HG03175 (cell line): Measurements from ENCODE around the gene PABPN1L.

Experiments
- ATAC-seq: cut with Tn5 transposase; IDR thresholded peaks from one replicate; pipeline ENCODE4 v1.9.1; 2021; ENCODE audit warnings: mild to moderate bottlenecking, moderate library complexity; ENCODE audit not compliant: unreplicated experiment

The PABPN1L gene, protein sequence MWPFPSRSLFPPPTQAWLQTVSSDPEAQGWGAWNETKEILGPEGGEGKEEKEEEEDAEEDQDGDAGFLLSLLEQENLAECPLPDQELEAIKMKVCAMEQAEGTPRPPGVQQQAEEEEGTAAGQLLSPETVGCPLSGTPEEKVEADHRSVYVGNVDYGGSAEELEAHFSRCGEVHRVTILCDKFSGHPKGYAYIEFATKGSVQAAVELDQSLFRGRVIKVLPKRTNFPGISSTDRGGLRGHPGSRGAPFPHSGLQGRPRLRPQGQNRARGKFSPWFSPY

DNA sequence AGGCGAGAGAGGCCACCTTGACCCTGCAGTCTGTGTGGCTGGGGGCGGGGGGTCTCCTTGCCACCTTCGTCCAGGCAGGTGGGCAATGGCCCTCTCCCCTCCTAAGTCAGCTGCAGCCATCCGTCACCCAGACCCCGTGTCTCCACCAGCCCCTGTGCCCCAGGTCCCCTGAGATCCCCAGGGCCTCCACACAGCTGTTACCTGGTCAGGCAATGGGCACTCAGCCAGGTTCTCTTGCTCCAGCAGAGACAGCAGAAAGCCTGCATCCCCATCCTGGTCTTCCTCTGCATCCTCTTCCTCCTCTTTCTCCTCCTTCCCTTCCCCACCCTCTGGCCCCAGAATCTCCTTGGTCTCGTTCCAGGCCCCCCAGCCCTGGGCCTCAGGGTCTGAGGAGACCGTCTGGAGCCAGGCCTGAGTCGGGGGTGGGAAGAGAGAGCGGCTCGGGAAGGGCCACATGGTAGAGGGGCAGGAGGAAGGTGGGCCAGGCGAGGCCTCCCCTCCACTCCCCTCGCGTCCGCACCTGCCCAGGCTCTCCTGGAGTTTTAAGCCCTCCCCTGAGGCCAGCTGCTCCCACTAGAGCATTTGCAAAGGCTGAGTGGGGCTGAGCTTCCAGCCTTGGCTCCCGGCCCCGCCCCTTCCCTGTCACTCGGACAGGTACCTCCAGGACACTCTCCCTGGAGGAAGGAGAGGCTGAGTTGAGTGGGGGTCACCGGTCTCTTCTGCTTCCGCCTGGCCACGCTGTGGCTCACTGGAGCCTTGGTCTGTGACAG is at the start of gene PABPN1L:
TSS of gene PABPN1L (minus strand) at position 510 of the 770 bp plus-strand sequence. CDS start at position 456, 54 bp downstream.
- no peak for ATAC-seq

DNA sequence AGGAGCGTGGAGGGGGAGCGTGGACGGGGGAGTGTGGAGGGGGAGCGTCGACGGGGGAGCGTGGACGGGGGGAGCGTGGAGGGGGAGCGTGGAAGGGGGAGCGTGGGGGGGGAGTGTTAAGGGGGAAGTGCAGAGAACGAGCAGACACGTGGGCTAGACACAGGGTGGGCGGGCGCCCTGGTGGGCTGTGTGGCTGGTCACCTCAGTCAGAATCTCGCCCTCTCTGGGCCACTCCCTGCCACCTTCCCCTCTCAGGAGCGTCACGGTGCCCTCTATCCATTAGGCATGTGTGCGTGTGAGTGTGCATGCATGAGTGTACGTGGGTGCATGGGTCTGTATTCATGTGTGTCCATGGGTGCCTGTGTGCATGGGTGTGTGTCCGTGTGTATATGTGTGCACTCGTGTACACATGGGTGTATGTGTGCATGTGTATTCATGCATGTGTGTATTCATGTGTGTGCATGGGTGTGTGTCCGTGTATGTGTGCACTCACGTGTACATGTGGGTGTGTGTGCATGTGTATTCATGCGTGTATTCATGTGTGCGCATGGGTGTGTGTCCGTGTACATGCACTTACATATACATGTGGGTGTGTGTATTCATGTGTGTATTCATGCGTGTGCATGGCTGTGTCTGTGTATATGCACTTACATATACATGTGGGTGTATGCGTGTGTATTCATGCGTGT is 49.3 kb upstream of the PABPN1L start:
- ATAC-seq = no peak

DNA sequence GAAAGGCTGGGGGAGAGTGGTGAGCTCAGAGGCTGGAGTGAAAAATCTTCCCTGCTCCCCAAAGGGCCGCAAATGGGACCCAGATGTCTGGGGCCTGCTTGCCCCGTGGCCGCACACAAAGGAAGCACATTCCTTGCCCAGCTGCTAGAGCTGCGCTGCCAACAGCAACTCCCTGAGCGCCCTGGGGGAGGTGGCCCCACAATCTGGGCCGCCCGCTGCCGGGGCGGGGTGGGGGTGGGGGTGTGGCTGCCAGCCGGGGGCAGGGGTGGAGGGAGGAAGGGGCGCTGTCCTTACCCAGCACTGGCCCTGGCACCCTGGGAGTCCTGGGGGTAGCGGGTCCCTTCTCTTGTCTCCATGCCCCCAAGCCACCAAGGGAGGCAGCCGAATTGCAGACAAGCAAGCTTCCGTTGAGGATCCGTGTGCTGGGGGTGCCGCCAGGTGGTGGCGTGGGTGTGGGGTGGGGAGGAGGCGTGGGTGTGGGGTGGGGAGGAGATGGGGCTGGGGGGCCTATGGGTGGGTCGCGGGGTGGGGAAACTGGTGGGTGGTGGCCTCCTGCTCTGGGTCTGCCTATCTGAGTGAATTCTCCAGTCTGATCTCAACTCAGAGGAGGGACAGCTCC is 48.4 kb upstream of the PABPN1L start:
- no peak for ATAC-seq

DNA sequence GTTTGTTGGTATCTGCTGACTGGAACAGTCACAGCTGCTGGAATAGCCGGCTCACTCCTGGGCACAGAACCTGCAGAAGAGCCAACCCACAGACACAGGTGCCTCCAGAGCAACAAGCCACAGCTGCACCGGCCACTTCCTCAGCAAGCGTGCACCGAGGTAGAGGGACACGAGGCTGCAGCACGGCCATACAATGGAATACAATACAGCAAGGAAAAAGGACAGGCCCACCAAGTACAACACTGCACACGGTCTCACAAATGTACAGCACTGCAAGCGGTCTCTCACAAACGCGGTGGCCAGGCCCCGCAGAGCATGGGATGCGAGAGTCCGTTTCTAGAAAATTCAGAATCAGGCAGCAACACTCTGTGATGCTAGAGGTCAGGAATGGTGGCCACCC is 47.4 kb upstream of the PABPN1L start:
- no peak for ATAC-seq

DNA sequence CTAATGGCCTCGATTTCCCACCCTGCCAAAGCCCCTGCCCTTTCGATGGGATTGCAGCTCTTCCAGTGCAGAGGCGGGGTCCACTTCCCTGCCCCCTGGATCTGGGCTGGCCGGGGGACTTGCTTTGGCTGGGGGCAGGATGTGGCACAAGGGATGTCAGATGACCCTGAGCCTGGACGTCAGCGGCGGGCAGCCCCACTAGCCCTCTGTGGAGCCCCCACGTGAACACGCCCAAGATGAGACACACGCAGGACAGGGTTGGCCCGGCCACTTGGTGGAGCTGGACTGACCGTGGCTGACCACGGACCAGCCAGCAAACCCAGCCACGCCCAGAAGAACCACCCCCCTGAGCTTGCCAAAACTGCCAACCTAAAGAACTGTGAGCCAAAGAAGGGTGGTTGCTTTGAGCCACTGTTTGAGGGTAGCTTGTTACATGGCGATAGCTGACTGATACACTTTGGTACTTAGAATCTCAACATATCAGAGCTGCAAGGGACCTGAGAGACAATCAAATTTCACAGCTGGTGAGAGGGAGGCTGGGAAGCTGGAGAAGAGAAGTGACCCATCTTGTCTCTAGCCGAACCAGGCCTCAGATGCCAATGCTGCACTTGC is 46.6 kb upstream of the PABPN1L start:
- ATAC-seq = no peak

DNA sequence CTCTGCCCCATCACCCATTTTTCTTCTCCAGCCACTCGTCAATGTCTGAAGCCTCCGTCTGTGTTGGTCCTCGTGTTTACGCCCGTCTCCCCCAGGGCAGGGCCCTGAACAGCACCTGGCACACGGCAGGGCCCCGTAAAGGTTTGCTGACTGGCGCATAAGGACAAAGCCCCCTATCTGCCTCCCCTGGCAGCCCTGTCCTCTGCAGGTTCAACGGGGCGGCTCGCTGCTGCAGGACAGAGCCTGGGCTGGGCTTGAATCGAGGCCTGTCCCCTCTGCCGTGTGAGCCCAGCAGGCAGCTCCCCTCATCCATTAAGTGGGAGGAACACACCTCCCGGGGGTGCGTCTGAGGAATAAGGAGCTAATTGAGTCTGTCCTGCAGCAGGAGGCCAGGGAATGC is 46.1 kb upstream of the PABPN1L start:
- ATAC-seq = no peak

DNA sequence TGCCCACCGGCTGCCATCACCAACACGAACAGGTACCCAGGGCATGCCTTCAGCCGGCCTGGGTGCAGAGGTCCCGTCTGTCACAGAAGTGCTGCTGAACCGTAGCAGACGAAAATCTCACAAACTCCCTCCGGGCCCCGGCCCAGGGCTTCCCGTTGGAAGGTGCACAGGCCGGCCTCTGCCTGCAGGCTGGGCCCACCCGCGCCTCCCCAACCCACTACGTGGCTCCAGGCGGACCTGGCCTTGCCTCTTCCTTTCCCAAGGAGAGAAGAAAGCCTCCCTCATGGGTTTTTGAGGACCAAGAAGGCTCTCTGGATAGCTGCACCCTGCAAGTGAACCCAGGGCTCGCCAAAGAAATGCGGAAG is 45.5 kb upstream of the PABPN1L start:
- ATAC-seq = no peak

DNA sequence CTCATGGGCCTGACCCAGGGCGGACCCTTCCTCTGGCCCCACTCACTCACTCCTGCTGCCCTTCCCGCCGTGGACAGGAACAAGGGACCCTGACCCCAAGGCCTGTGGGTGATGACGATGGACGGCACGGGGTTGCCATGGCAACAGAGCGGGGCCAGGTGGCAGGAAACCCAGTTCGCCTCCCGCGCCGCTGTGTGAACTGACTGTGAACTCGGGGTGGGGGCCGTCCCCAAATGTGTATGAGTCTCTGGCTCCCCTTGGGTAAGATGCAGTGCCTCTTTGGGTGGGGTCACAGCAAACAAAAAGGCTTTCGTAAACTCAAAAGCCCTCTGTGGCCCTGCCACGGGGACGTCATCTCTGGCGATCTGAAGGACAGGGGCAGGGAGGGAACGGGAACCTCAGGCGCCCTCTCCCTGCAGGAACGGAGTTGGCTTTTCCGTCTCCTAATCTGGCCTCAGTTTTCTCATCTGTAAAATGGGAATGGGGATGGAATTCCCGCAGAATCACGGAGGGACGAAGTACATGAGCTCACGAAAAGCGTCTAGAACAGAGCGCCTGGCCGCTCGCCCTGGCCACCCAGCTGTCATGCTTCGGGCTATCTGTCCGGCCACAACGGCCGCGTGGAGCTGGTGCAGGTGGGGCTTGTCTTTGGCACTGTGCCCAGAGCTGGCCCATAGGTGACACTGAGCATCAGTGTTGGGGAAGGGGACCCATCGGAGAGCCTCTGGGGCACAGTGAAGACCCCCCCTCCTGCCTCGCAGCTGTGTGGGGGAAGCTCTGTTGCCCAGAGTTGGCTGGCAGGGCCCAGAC is 44.9 kb upstream of the PABPN1L start:
- ATAC-seq = no peak

DNA sequence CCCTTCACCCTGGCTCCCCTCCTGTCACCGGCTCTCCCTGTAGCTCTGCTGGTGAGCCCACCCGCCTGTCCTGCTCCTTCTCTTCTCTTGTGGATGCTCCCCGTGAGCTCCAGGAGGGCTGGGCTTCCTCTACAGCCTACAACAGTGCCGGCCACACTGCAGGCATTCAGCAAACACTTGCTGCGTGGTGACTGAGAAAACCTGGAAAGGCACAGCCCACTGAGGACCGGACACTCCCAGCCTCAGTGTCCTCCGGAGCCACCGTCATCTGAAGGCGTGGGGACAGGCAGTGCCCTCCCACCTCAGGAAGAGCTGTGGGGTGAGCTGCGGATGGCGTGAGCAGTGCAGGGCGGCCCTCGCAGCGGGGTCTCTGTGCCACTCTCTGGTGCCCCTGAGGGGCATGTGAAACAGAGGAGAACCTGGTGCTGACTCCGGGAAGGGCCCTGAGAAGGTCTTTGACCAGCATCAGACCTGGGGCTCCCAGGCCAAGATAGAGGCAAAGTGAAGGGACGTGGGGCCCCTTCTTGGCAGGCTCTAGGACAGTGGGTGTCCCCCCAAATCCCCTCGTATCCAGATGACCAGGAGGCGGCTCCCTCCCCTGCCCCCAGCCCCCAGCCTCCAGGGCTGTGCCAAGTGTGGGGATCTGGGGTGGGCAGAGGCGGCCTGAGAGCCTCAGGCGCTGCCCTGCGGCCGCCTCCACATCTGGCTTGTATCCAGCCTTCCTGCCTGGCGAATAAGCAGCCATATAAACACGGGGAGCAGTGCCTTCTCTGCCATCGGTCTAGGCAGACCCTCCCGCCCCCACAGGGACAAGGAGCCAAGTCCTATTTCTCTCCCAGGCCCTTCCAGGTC is 44.0 kb upstream of the PABPN1L start:
- no peak for ATAC-seq

DNA sequence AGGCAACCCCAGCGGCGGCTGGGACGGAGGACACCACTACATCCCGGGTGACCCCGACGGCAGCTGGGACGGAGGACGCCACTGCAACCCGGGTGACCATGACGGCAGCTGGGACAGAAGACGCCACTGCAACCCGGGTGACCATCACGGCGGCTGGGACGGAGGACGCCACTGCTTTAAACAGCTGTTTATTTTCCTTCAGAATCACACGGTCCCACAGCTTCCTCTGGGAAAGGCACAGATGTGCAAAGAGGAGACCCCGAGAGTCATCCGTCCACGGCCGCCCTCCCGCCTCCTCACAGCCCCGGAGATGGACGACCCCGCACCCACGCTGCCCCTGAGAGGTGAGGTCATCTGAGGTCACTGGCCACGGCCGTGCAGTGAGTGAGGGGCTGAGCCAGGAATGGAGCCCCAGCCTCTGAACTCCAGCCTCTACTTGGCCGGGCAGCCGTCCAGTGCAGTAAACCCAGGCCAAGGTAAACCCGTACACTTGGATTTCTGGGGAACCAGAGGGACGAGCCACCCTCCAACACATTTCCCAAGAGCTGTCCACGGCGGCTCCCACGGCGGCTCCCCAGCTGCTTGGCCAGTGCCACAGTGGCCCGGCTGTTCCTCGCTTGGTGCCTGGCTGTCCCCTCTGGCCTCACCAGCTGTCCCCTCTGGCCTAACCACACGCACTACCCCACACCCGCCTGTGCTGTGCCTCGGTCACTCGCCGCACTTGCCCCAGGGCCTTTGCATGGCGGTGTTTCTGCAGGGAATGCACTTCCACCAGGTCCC is 43.2 kb upstream of the PABPN1L start:
- ATAC-seq = no peak

DNA sequence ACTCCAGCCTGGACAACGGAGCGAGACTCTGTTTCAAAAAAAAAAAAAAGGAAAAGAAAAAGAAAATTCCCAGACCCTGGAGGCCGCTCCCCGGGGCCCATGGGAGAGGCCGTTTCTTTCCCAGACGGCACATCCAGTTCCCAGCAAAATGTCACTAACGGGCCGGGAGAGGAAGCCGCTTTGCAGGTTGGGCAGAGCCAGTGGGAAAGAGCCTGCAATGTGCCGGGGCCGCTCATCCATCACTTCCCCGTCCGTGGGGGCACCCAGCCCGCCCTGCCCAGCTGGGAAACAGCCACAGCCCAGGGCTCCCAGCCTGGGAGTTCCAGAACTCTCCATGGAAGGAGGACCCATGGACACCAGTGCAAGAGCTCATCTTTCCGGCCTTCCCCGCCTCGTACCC is 41.8 kb upstream of the PABPN1L start:
- no peak for ATAC-seq

DNA sequence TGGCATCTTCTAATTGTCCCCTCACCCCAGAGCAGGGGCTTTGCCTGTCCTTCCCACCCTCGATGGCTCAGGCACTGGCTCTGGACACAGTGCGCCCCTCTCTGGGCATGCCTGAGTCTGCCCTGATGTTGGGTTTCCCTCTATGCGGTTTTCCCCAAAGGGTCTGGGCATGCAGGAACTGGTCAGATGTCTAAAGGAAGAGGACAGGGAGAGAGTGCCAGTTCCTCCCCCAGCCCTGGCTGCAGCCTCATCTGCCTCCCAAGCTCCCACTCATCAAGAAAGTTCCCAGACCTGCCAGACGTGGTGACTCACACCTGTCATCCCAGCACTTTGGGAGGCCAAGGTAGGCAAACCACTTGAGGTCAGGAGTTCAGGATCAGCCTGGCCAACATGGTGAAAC is 41.3 kb upstream of the PABPN1L start:
- ATAC-seq = no peak

DNA sequence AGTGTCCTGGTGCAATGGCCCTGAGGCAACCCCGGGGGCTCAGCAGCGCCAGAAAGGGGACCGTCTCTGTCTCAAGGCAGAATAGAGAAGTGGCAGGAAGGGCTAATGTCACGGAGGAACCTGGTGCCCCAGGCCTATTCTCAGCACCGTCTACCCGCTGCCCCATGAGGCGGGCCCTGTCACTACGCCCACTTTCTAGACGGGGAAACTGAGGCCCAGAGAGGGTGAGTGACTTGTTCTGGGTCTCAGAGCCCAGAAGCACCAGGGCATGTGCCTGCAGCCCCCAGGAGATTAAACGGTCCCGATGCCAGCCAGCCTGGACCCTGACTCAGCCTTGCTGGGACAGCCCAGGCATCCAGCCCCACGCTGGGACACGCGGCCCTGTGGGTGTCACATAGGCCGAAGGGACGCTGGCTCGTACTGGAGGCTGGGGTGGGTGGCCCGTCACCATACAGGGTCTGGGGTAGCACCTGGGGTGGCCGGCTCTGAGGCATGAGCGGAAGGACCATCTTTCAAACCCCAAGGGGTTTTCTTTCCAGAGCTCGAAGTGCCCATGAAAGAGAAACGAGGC is 40.2 kb upstream of the PABPN1L start:
- ATAC-seq = no peak

DNA sequence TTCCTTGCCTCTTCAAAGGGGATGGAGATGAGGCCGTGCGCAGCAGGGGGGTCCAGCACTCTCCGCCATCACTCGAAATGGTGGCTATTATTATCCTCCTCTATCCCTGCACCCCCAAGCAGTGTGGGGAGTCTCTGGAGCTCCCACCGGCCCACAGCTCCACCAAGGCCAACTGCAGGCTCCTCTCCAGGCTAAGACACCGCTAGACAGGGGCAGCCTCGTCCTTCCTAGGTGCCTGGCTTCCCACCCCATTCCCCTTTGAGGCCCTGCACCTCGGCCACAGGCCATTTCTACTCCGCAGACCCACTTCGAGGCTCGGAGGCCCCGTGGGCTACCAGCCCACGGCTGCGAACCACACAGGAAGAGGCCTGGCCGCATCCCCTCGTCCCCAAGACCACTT is 39.6 kb upstream of the PABPN1L start:
- ATAC-seq = no peak

DNA sequence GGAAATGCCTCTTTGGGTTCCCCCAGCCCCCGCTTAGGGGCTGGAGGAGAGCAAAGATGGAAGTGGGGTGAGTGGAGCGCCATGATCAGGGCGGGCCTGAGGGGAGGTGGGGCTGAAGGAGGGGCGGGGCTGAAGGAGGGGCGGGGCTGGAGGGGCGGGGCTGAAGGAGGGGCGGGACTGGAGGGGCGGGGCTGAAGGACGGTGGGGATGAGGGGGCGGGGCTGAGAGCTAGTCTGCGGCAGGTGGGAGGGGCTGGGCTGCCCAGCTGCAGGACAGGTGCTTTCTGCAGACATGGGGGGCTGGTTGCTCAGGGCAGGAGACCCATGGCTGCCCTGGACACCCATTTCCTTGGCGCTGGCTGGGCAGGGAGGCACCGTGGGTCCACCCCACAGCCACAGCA is 39.1 kb upstream of the PABPN1L start:
- ATAC-seq = no peak

DNA sequence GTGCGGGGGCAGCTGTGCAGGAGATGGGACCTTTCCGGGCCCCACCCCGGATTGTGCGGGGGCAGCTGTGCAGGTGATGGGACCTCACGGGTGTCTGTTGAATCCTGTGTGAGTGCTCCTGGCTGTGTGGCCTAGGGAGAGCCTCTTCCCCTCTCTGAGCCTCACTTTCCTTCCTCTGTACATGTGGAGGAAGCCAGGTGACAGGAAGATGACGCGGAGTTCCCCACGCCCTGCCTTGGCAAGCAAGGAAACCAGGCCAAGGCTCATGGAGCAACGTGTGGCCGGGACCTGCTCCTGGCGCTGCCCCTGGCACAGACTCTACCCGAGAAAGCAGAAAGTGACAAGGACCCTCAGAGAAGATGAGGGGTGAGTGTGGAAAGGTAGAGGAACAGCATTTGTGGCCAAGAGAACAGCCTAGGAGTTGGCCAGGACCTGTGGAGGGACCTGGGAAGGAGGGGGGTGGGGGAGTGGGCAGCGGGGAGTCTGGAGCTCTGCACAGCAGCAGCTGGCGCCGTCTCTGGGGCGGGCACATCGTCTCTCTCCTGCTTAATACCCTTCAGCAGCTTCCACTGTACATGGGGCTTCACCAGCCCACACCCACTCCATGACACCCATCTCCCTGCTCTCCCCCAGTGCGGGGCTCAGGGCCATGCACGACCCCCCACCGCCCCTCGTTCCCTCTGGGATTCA is 38.4 kb upstream of the PABPN1L start:
- ATAC-seq = no peak

DNA sequence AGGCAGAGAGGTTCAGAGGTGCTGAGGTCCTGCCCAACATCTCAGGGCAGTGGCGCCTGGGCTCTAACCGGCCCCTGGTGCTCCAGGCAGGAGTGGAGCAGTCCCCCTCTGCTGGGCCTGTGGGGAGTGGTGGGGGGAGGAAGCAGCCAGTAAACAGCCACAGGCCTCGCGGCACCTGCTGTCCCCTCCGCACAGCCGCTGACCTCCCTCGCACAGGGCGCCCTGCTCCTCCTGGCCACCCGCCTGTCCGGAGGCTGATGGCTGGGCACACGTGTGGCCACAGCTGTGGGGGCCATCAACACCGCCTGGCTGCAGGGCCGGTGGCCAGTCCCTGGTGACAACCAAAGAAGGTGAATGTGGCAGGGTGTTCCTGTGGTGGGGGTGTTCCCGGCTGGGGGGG is 36.8 kb upstream of the PABPN1L start:
- ATAC-seq = no peak

DNA sequence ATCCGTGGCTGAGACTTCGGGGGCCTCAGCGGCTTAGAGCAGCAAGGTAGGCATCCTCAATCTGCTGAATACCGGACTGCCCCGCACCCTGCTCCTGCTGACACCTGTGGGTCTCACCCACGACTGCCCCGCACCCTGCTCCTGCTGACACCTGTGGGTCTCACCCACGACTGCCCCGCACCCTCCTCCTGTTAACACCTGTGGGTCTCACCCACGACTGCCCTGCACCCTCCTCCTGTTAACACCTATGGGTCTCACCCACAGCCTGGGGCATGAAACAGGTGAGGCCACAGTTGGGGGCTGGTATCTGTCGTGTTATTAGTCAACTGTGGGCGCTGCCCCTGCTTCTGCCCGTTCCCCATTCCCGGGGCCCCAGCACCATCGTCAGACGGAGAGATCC is 36.3 kb upstream of the PABPN1L start:
- no peak for ATAC-seq
